OCI-LY7 (cell line): ENCODE measurements around the gene ZNF532. TPM values are rescaled to one million over a fixed set of nuclear protein-coding genes. Genes with fewer than 3 reads are reported as not detected.
A peak's percentile ranks its signal among the peaks of the same experiment; 100 is the strongest.

ENCODE experiments used
- Bru-seq: library from RNA; stranded (reverse); fragments of 400-500 nt; gene quantifications from one replicate; lab custom pipeline; 2021; lab: Mats Ljungman, UMichigan
- BruChase-seq, 2 experiments: library from RNA; stranded (reverse); fragments of 400-500 nt; gene quantifications; one replicate each; lab custom pipeline; 2021; lab: Mats Ljungman, UMichigan
- BruUV-seq: library from RNA; stranded (reverse); fragments of 400-500 nt; replicated peaks from 2 replicates; lab custom pipeline; 2021; lab: Mats Ljungman, UMichigan
- CTCF ChIA-PET: fragments of 300-600 bp; sonication (Branson Sonifier 250); formaldehyde crosslinking; loops from one replicate; lab custom pipeline; 2022; ENCODE audit warnings: antibody characterized with exemption; ENCODE audit not compliant: unreplicated experiment; lab: Charles Lee
- POLR2A ChIA-PET: fragments of 300-600 bp; sonication (Branson Sonifier 250); formaldehyde crosslinking; loops from one replicate; lab custom pipeline; 2022; ENCODE audit warnings: antibody characterized with exemption; lab: Charles Lee
- DNase-seq: peaks from one replicate; pipeline ENCODE4 v3.0.0-alpha.2; 2015; ENCODE audit warnings: low spot score
- H2AFZ ChIP-seq: fragments of 200-600 bp; sonication (generic), shearing (Covaris generic); 2 replicates; pipeline ENCODE4 v1.6.1; 2014; ENCODE audit warnings: mild to moderate bottlenecking, antibody characterized with exemption, low read length, moderate library complexity
- H3K27ac ChIP-seq: fragments of 200-600 bp; sonication (generic); 2 replicates; pipeline ENCODE4 v1.5.1; 2014; ENCODE audit warnings: mixed run types, low read depth, mild to moderate bottlenecking, moderate library complexity, low read length, inconsistent platforms; ENCODE audit not compliant: poor library complexity, severe bottlenecking
- H3K36me3 ChIP-seq: fragments of 200-600 bp; sonication (generic); 2 replicates; pipeline ENCODE4 v1.6.1; 2014; ENCODE audit warnings: mild to moderate bottlenecking, antibody characterized with exemption, low read length, moderate library complexity, mixed read lengths; ENCODE audit not compliant: insufficient read depth
- H3K4me1 ChIP-seq: fragments of 200-600 bp; sonication (generic); 2 replicates; pipeline ENCODE4 v1.5.1; 2014; ENCODE audit warnings: mild to moderate bottlenecking, low read length; ENCODE audit not compliant: insufficient read depth, poor library complexity, severe bottlenecking
- H3K4me2 ChIP-seq: fragments of 200-600 bp; sonication (generic); 2 replicates; pipeline ENCODE4 v1.6.1; 2014; ENCODE audit warnings: mild to moderate bottlenecking, low read length
- H3K4me3 ChIP-seq: fragments of 200-600 bp; sonication (generic); 2 replicates; pipeline ENCODE4 v1.5.1; 2014; ENCODE audit warnings: mild to moderate bottlenecking, low read depth, low read length; ENCODE audit not compliant: poor library complexity, severe bottlenecking
- H3K79me2 ChIP-seq: fragments of 200-600 bp; sonication (generic); 2 replicates; pipeline ENCODE4 v1.6.1; 2016; ENCODE audit warnings: low read depth, mild to moderate bottlenecking, low read length, moderate library complexity, mixed read lengths; ENCODE audit not compliant: insufficient read depth
- H3K9me2 ChIP-seq: fragments of 200-600 bp; sonication (generic); 2 replicates; pipeline ENCODE4 v1.6.1; 2016; ENCODE audit warnings: mild to moderate bottlenecking, low read length, mixed read lengths; ENCODE audit not compliant: insufficient read depth
- H3K9me3 ChIP-seq: fragments of 200-600 bp; sonication (generic); 2 replicates; pipeline ENCODE4 v1.6.1; 2014; ENCODE audit warnings: mild to moderate bottlenecking, mixed run types, low read length, mixed read lengths
- H4K20me1 ChIP-seq: fragments of 200-600 bp; sonication (generic); 2 replicates; pipeline ENCODE4 v1.6.1; 2014; ENCODE audit warnings: mild to moderate bottlenecking, antibody characterized with exemption, low read length, moderate library complexity, mixed read lengths; ENCODE audit not compliant: insufficient read depth
- EZH2phosphoT487 ChIP-seq: fragments of 200-600 bp; sonication (generic); IDR thresholded peaks from 2 replicates; pipeline ENCODE4 v1.6.1; 2018; ENCODE audit warnings: low read depth, borderline replicate concordance, mild to moderate bottlenecking, mixed run types, antibody characterized with exemption, low read length, moderate library complexity, mixed read lengths
- intact Hi-C: fragments of 100-400 bp; cut with micrococcal nuclease; formaldehyde crosslinking; loops from one replicate; pipeline ENCODE4 v1.10.0; 2022; ENCODE audit not compliant: unreplicated experiment
- long read RNA-seq: library from polyadenylated mRNA; stranded (forward); transcript quantifications from one replicate; pipeline ENCODE4 v2.0.0, GENCODE V29; 2022
- total RNA-seq, 2 experiments: library from RNA; depleted of rRNA in 1 of 2; stranded (reverse); fragments of >200 nt in 1 of 2; shearing (Covaris generic) in 1 of 2; gene quantifications; 2 replicates each; pipeline ENCODE4 v1.2.3, GENCODE V29; 2014 to 2022
- TF ChIP-seq, protein P1 (sequence below): fragments of 200-600 bp; sonication (generic); conservative IDR thresholded peaks from 2 replicates; pipeline ENCODE4 v1.5.1; 2014; ENCODE audit warnings: mild to moderate bottlenecking, antibody characterized with exemption, low read length, moderate library complexity, mixed read lengths

The ZNF532 gene, protein sequence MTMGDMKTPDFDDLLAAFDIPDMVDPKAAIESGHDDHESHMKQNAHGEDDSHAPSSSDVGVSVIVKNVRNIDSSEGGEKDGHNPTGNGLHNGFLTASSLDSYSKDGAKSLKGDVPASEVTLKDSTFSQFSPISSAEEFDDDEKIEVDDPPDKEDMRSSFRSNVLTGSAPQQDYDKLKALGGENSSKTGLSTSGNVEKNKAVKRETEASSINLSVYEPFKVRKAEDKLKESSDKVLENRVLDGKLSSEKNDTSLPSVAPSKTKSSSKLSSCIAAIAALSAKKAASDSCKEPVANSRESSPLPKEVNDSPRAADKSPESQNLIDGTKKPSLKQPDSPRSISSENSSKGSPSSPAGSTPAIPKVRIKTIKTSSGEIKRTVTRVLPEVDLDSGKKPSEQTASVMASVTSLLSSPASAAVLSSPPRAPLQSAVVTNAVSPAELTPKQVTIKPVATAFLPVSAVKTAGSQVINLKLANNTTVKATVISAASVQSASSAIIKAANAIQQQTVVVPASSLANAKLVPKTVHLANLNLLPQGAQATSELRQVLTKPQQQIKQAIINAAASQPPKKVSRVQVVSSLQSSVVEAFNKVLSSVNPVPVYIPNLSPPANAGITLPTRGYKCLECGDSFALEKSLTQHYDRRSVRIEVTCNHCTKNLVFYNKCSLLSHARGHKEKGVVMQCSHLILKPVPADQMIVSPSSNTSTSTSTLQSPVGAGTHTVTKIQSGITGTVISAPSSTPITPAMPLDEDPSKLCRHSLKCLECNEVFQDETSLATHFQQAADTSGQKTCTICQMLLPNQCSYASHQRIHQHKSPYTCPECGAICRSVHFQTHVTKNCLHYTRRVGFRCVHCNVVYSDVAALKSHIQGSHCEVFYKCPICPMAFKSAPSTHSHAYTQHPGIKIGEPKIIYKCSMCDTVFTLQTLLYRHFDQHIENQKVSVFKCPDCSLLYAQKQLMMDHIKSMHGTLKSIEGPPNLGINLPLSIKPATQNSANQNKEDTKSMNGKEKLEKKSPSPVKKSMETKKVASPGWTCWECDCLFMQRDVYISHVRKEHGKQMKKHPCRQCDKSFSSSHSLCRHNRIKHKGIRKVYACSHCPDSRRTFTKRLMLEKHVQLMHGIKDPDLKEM (N-terminal part only)
- total RNA-seq (2014; rRNA removed; shearing (Covaris generic)) (10.4 and 21.3 TPM in 2 replicates), total RNA-seq (2022) (18.7 and 25.1 TPM in 2 replicates), Bru-seq, nascent RNA (percentile 67 among the genes with signal in this experiment), BruChase-seq, experiment 1, labeled RNA remaining after a 6-hour chase (percentile 60 among the genes with signal in this experiment), BruChase-seq, experiment 2, labeled RNA remaining after a 2-hour chase (percentile 59 among the genes with signal in this experiment)
- long read RNA-seq, partial matches to known transcripts: 4 of 22 reads
- long read RNA-seq, other reads (novel, unspliced or antisense): 17 of 22 reads

DNA sequence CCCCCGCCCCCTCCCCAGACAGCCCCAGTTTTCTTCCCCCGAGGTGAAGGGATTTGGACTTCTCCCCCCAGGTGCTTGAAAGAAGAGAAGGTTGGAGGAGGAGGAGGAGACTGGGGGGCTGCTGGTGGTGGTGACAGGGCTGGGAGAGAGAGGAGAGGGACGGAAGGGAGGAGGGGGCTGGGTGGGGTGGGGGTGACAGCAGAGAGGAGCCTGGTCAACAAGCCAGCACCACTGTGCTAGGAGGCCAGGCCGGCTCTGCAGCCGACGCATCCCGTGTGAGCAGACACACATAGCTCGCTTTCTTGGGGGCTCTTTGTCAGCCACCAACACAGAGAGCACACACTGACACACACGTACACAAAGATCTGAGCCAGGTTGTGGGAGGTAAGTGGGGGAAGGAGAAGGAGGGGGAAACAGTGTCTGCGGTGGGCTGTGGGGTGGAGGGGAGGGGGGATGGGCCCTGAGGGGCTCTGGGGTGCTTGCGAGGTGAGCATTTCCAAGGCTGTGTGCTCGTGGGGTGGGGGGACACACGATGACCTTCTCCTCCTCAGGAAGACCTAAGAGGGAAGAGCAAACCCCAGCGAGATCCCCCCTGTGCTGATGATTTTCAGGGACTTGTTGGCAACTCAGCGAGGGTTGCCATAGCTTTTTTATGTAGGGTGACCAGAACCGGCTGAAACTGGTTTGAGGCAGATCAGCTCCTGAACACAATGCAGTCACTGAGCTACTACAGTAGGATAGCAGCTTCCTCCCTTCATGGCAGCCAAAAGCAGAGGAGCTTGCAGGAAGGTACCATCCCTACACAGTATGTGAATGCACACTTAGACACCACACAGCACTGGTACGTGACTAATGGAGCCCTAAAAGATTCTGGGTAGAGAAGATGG is at the start of gene ZNF532:
ZNF532 (plus strand) TSS at position 732 of the 887 bp plus-strand sequence. CDS start 53,411 bp downstream, outside the sequence.
- Histone ChIP-seq H2AFZ (peak within 1 kb of the TSS; percentile 64), H3K36me3 (peaks cover 20% of the 10 kb centered on the region), H3K79me2 (peaks cover 4% of the 10 kb centered on the region; the same call in 1 of the 2 replicates), H3K4me2 (peak within 1 kb of the TSS; percentile 78), H3K9me3 (no peaks in the 10 kb centered on the region), H3K4me1 (peaks cover 31% of the 10 kb centered on the region), H4K20me1 (no peaks in the 10 kb centered on the region), H3K9me2 (no peaks in the 10 kb centered on the region), H3K4me3 (peak within 1 kb of the TSS; percentile 66), H3K27ac (peak within 1 kb of the TSS; percentile 65)
- peak; percentile 76 for DNase-seq
- intact Hi-C loops: loop anchor here (10.0 kb wide), 1 partner anchor 80 kb away; no protein-coding TSS in a partner anchor
- ChIA-PET POLR2A (interaction anchor here (0.6 to 1.2 kb wide), 6 partner anchors 29 to 1234 kb away, joined by 3 to 4 read pairs (median 3); no protein-coding TSS in a partner anchor), CTCF (no interaction called here)
- TF ChIP-seq EZH2phosphoT487: no peak
- TF ChIP-seq, protein P1, sequence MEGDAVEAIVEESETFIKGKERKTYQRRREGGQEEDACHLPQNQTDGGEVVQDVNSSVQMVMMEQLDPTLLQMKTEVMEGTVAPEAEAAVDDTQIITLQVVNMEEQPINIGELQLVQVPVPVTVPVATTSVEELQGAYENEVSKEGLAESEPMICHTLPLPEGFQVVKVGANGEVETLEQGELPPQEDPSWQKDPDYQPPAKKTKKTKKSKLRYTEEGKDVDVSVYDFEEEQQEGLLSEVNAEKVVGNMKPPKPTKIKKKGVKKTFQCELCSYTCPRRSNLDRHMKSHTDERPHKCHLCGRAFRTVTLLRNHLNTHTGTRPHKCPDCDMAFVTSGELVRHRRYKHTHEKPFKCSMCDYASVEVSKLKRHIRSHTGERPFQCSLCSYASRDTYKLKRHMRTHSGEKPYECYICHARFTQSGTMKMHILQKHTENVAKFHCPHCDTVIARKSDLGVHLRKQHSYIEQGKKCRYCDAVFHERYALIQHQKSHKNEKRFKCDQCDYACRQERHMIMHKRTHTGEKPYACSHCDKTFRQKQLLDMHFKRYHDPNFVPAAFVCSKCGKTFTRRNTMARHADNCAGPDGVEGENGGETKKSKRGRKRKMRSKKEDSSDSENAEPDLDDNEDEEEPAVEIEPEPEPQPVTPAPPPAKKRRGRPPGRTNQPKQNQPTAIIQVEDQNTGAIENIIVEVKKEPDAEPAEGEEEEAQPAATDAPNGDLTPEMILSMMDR: no peak
- BruUV-seq: no TSS peak

- intact Hi-C loops: no loop called here
- POLR2A ChIA-PET: no interaction called here
- BruUV-seq: no TSS peak
Measured at GRCh38 chr18:58819051-58819450, 45.6 kb upstream of the ZNF532 start.

More at GRCh38 chr18:58819051-58819450, 45.6 kb upstream of the ZNF532 start:
- TF ChIP-seq EZH2phosphoT487: no peak
- TF ChIP-seq, protein P1: no peak
- Histone ChIP-seq H3K4me2 (no peak overlapping the region), H4K20me1 (no peaks in the 10 kb centered on the region), H3K36me3 (no peaks in the 10 kb centered on the region), H2AFZ (no peak overlapping the region), H3K4me1 (no peaks in the 10 kb centered on the region), H3K9me3 (no peaks in the 10 kb centered on the region), H3K9me2 (no peaks in the 10 kb centered on the region), H3K4me3 (no peak overlapping the region), H3K27ac (no peak overlapping the region), H3K79me2 (no peaks in the 10 kb centered on the region)
- CTCF ChIA-PET: no interaction called here
- DNase-seq: peak; percentile 4
